Nephron progenitor cell (in vitro differentiated cells): ENCODE results near the gene PREX1.

ENCODE experiments used
- DNase-seq: peaks from one replicate; pipeline ENCODE4 v3.0.0; 2021
- H3K27ac Mint-ChIP-seq: 2 replicates; pipeline ENCODE4 v1.8.0; 2021; ENCODE audit warnings: mild to moderate bottlenecking, moderate library complexity, mixed read lengths
- H3K27me3 Mint-ChIP-seq: 2 replicates; pipeline ENCODE4 v1.8.0; 2021; ENCODE audit warnings: mild to moderate bottlenecking, low read depth, mixed read lengths; ENCODE audit not compliant: poor library complexity
- H3K36me3 Mint-ChIP-seq: 2 replicates; pipeline ENCODE4 v1.8.0; 2021; ENCODE audit warnings: low read depth, mixed read lengths
- H3K4me1 Mint-ChIP-seq: 2 replicates; pipeline ENCODE4 v1.8.0; 2021; ENCODE audit warnings: mixed read lengths
- H3K4me3 Mint-ChIP-seq: 2 replicates; pipeline ENCODE4 v1.8.0; 2021; ENCODE audit warnings: mild to moderate bottlenecking, moderate library complexity, mixed read lengths
- H3K9me3 Mint-ChIP-seq: 2 replicates; pipeline ENCODE4 v1.8.0; 2021; ENCODE audit warnings: mild to moderate bottlenecking, moderate library complexity, mixed read lengths
- CTCF ChIP-seq: fragments of 200-600 bp; sonication (generic); IDR thresholded peaks from 2 replicates; pipeline ENCODE4 v1.5.0; 2021; ENCODE audit warnings: antibody characterized with exemption

PREX1 gene

GRCh38 chr20:48610996-48611395 is 216.8 kb downstream of the PREX1 start:
- Mint-ChIP-seq H3K27ac (no peak overlapping the region), H3K4me3 (no peak overlapping the region), H3K4me1 (peaks cover 49% of the 10 kb centered on the region), H3K27me3 (peaks cover 18% of the 10 kb centered on the region), H3K36me3 (no peaks in the 10 kb centered on the region), H3K9me3 (no peaks in the 10 kb centered on the region)
- DNase-seq: no peak
- TF ChIP-seq CTCF: no peak

DNA sequence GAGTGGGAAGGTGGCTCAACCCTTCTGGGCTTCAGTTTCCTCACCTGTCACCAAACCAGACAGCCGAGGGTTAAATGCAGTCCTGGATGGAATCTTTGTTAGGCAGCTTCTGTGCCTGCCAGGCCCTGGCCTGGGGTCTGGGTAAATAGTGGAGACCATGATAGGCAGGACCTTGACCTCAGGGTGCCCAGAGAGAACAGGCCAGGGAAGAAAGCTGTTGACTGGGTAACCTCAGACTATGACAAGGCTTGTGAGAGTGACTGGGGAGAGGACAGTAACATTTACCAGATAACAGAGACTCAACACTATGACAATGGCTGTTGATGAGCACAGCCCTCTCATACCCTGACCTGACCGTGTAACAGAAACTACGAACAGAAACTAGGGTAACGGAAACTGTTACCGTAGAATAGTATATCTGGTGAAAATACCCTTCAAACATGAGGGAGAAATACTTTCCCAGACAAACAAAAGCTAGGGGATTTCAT is 218.3 kb downstream of the PREX1 start:
- H3K4me1 Mint-ChIP-seq: peaks cover 63% of the 10 kb centered on the region
- peaks cover 15% of the 10 kb centered on the region for H3K27me3 Mint-ChIP-seq
- H3K4me3 Mint-ChIP-seq: no peak overlapping the region

DNA sequence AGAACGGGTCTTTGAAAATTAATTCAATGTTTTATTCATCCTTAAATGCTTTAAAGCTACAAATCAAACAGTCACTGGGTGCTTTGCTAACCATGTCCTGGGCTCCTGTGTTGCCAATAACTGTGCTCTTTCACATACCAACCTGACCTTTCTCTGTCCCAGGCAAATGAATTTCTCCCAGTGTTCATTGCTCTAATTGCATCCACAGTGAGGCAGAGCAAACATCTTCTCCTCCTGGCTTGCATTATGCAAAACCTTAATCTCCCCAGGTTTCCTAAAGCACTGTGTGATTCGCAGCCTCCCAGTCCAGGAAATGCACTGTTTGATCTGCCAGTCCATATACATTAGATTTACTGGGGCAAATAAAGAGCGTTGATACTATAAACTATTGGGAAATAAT is 219.0 kb downstream of the PREX1 start:
- Mint-ChIP-seq H3K36me3 (no peaks in the 10 kb centered on the region), H3K4me3 (no peak overlapping the region), H3K27ac (no peak overlapping the region), H3K4me1 (peaks cover 69% of the 10 kb centered on the region), H3K27me3 (peaks cover 15% of the 10 kb centered on the region), H3K9me3 (no peaks in the 10 kb centered on the region)
- TF ChIP-seq CTCF: no peak
- DNase-seq: no peak

More for the DNA sequence above, 218.3 kb downstream of the PREX1 start:
- H3K27ac Mint-ChIP-seq: no peak overlapping the region
- DNase-seq: no peak
- TF ChIP-seq CTCF: no peak
- H3K9me3 Mint-ChIP-seq: no peaks in the 10 kb centered on the region
- no peaks in the 10 kb centered on the region for H3K36me3 Mint-ChIP-seq

- DNase-seq: no peak
- TF ChIP-seq CTCF: no peak
- Mint-ChIP-seq H3K4me3 (no peak overlapping the region), H3K4me1 (peaks cover 81% of the 10 kb centered on the region), H3K36me3 (no peaks in the 10 kb centered on the region), H3K27me3 (peaks cover 11% of the 10 kb centered on the region), H3K9me3 (peaks cover 3% of the 10 kb centered on the region), H3K27ac (peak overlapping the region; percentile 74)
These were observed 220.3 kb downstream of the PREX1 start for GRCh38 chr20:48607544-48607865.

- Mint-ChIP-seq H3K4me3 (no peak overlapping the region), H3K27me3 (peaks cover 9% of the 10 kb centered on the region), H3K27ac (no peak overlapping the region), H3K9me3 (peaks cover 8% of the 10 kb centered on the region), H3K36me3 (no peaks in the 10 kb centered on the region), H3K4me1 (peaks cover 83% of the 10 kb centered on the region)
- DNase-seq: no peak
- no peak for TF ChIP-seq CTCF
These were observed 220.8 kb downstream of the PREX1 start for GRCh38 chr20:48606841-48607543.

DNA sequence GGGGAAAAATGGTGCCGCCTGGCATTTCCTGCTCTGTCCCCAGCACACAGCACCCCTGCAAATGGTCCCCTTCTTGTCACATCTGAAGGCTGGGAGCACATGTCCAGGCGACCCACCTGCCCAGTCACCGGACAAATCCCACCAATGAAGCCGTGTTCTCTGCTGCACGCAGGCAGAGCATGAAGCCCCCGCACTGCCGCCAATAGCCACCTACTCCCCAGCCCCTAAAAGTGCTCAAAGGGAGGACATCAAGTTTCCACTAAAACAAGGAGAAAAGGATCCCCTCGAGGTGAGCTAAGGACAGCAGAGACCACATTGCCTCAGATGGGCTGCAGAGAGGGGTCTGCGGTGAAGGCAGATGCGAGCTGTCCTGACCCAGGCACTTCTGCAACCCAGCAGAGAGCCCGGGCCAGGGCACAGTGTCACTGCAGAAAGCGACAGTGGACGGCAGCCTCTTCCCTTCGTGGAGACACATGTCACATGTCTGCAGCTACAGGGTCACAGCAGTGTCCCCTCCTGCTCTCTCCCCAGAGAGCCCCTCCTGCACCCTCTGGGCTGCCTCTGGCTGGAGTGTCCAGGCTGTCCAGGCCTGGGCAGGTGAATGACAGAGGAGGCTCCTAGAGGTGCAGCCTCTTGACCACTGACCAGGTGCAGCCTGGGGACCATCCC is 221.5 kb downstream of the PREX1 start:
- H3K36me3 Mint-ChIP-seq: no peaks in the 10 kb centered on the region
- no peak overlapping the region for H3K4me3 Mint-ChIP-seq
- peaks cover 11% of the 10 kb centered on the region for H3K27me3 Mint-ChIP-seq
- DNase-seq: no peak
- peaks cover 10% of the 10 kb centered on the region for H3K9me3 Mint-ChIP-seq
- no peak for TF ChIP-seq CTCF
- H3K4me1 Mint-ChIP-seq: peaks cover 83% of the 10 kb centered on the region
- H3K27ac Mint-ChIP-seq: no peak overlapping the region
